HG03575 (cell line): ENCODE data around the gene C11orf65.
"Not testable (repeated sequence)": the region's sequence is repeated elsewhere in the genome, so short reads cannot be mapped to it uniquely, and the experiment has no call there.

Source experiments
- ATAC-seq: cut with Tn5 transposase; IDR thresholded peaks from one replicate; pipeline ENCODE4 v1.9.1; 2021; ENCODE audit not compliant: unreplicated experiment, insufficient number of reproducible peaks, low FRiP score; ENCODE audit errors: extremely low read depth

C11orf65 gene

DNA sequence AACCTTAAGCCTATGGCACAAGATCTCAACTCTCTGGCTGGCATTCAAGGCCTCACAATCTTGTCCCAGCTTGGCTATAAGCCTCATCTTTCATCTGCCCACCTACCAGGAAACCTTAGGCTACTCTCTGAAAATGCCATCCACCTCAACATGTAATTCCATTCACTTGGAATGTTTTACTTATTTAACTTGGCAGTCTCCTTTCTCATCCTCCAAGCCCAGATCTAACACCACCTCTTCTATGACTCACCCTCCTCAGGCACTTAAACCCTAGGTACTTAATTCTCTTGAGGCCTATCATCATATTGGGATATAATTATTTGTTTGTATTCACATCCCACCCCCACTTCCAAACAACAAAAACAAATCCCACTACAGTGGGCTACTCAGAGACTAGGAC lies 15.8 kb upstream of the C11orf65 start:
- no peak for ATAC-seq

DNA sequence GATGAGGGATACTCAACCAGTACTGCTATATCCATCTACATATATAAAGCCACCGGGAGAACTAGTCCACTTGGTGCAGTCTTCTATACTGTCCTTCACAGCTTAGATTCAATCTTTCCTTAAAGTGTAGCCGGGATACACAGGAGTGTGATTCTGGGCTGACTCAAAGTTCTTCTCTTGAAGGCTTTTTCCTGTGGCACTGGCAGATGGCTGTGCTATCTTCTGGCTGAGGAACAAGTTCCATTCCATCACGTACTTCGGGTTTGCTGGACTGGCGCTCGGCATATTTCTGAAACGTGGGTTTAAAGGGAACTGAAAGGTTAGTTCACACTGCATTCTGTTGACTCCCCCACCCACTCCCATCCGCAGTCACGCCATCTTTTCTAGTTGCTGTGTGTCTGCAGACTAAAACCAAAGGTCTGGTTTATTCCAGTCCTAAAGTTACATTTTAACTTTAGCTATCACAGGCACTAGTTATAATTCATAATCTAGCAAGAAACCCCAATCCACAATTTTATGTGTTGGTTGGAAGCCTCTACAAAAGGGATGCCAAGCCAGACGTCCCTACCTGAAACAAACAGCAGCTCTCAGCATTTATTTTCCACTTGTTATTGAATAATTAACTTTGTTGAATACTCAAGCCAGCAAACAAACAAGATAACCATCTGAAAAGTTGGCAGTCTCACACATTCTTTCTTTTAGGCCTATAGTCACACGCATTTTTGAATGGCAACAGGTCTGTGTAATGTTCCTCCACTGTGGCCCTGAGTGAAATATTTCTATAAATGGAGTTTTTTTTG lies 7.5 kb upstream of the C11orf65 start:
- no peak for ATAC-seq

DNA sequence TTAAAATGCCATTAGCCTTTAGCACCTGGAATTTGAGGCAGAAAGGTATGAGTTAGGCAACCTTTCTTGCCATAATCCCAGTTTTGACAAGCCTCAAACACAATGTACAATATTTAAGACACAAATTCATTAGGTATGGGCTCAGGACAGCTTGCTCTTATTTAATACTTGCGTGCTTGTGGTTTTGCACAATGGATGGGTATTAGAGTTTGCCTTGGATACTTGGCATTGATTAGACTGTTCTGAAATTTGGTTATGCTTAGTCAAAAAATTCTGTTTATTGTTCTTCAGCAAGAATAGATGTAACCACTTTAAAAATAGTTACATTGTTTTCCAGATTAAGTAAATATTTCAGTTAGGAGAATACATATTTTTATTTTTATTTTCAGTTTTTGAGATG lies 5.4 kb upstream of the C11orf65 start:
- no peak for ATAC-seq

DNA sequence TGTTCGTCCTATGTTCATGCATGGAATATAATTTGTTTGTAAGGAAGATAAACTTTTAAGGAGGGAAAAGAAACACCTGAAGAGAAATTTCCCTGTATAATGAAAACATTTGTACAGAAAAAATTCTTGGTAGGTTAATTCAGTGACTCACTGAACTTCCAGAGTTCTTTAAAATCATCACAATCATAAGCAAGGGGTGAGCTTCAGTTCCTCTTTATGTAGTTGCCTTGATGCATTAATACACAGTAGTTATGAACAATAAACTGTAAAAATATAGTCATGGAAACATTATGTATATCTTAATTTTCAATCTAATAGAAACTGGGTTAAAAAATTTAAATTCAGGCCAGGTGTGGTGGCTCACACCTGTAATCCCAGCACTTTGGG lies 1.1 kb upstream of the C11orf65 start:
- no peak for ATAC-seq

DNA sequence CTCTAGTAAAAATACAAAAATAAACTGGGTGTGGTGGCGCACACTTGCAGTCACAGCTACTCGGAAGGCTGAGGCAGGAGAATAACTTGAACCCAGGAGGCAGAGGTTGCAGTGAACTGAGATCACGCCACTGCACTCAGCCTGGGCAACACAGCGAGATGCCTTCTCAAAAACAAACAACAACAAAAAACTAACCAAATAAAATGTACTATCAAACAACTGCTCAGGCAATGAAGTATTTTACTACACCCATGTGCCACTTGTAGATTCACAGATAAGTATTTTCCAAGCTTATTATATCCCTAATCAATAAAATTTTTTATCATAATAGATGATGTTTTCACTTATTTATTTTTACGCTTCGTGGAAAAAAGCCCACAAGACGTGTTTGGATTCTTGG lies 924 bp downstream of the C11orf65 start:
- ATAC-seq = no peak

DNA sequence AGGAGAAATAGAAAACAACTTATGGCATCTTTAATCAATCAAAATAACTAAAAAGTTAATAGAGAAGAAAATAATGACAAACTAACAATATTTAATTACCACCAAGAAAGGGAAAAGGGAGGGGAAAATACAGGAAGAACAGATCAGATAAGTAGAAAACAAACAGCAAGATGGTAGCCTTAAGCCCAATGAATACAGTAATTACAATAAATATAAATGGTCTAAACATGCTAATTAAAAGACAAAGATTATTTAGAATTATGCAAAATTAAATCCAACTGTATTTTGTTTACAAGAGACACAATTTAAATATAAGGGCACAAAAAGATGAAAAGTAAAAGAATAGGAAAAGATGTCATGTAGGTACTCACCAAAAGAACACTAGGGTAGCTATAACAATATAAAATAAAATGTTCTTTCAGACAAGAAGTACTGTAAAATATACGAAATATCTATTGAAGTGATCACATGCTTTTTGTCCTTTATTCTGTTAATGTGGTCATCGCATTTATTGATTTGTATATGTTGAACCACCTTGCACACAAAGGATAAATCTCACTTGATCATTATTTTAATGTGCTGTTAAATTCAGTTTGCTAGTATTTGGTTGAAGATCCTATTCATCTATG lies 14.0 kb downstream of the C11orf65 start:
- ATAC-seq = no peak

DNA sequence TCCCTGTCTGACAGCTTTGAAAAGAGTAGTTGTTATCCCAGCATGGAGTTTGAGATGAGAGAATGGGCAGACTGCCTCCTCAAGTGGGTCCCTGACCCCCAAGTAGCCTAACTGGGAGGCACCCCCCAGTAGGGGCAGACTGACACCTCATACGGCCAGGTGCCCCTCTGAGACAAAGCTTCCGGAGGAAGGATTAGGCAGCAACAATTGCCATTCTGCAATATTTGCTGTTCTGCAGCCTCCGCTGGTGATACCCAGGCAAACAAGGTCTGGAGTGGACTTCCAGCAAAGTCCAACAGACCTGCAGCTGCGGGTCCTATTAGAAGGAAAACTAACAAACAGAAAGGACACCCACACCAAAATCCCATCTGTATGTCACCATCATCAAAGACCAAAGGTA lies 25.9 kb downstream of the C11orf65 start:
- not testable (repeated sequence) for ATAC-seq

DNA sequence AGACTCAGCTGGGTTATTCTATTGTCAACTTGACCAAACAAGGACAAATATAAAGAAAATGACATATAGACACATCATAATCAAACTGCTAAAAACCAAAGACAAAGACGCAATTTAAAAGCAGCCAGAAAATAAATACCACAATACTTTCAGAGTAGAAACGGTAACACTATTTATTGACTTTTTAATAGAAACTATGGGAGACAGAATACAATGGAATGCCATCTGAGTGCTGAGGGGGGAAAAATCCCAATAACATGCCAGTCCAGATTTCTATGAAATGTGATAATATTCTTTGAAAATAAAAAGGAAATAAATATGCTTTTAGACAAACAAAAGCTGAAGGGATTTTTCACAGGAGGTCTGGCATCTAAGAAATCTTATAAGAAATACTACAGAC lies 30.7 kb downstream of the C11orf65 start:
- no peak for ATAC-seq

DNA sequence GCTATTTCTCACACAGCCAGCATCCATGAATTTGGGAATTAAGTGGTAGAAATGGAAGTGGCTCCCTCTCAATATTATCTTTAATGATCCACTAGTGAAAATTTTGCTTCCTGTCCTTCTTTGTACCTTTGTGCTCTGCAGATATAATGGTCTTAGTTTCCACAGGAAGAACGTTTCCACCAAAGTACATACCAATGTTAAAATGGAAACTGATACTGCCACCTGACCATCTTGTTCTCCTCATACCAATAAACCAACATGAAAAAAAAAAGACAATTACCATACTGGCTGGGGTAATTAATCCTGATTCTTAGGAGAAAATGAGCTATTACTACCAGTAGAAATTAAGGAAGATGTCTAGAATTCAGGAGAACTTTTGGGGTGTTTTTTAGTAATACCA lies 32.3 kb downstream of the C11orf65 start:
- no peak for ATAC-seq

DNA sequence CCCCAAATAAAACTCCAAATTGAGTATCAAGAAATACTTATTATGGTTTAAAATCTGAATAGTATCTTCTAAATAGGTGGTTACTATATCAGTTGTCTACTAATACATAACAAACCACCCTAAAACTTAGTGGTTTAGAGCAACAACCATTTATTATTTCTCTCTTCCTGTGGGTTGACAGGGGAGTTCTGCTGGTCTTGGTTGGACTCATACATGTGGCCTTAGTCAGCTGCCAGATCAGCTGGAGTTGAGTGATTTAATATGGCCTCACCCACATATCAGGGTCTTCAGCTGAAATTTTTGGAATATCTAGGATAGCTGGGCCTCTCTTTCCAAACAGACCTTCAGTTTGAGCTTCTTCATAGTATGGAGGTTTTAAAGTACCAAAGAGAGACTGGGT lies 34.5 kb downstream of the C11orf65 start:
- no peak for ATAC-seq

DNA sequence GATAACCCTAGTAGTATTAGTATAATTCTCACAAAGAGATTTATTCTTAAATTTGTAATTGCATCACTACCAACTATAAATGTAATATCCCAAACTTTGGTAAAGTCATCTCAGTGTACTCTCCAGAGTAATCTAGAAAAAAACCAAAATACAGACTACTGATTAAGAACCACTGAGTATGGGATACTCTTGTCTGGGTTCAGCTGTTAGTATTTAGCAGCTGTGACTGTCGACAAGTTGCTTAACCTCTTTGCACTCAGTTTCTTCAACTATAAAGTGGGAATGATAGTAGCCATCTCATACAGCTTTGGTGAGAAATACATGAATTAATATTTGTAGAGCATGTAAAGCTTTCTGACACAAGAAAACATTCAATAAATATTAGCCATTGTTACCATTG lies 35.3 kb downstream of the C11orf65 start:
- no peak for ATAC-seq

DNA sequence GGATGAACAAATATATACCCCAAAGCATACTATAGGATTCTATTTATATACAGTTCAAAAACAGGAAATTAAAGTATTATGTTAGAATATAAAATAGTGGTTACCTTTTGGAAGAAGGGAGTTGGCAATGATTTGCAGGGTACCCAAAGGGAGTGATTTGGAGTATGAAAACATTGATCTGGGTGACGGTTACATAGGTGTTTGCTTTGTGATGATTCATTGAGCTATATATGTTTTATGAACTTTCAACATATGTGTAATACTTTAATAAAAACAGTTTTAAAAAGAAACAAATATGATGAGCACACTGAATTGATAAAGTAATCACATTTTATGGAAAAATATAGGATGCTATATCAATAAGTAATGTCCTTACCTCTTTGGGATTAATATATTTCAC lies 36.0 kb downstream of the C11orf65 start:
- ATAC-seq = no peak

DNA sequence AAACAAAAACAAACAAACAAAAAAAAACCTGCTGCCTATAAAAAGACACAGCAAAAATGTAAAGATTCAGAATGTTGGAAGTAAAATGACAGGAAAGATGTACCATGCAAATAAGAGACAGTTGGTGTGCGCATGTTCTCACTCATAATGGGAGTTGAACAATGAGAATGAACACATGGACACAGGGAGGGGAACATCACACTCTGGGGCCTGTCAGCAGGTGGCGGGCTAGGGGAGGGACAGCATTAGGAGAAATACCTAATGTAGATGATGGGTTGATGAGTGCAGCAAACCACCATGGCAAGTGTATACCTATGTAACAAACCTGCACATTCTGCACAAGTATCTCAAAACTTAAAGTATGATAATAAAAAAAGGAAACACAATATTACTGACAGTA lies 49.8 kb downstream of the C11orf65 start:
- ATAC-seq = not testable (repeated sequence)

DNA sequence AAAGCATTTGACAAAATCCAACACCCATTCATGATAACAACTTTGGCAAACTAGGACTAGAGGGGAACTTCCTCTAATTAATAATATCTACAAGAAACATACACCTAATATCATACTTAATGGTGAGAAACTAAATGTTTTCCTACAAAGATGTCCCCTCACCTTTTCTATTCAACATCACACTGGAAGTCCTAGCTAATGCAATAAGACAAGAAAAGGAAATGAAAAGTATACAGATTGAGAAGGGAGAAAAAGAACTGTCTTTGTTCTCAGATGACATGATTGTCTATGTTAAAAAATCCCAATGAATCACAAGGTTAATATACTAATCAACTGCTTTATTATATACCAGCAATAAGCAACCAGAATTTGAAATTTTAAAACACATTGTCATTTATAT lies 52.4 kb downstream of the C11orf65 start:
- no peak for ATAC-seq

DNA sequence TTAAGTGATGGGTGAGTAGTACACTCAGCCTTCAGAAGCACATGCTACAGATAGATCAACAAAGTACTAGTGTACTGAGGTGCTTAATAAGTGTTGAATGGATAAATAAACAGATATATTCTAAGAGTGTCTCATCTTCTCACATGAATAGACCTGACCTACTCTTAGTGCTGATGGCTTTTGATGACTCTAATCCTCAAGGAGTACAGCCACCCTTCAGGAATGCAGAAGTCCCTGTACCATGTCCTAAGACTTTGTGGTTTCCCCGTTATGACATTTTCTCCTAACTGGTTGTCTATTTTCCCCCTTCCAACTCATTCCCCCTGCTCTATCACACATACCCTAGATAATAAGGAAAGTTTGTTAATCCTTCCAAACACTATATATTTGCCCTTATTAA lies 61.6 kb downstream of the C11orf65 start:
- no peak for ATAC-seq

DNA sequence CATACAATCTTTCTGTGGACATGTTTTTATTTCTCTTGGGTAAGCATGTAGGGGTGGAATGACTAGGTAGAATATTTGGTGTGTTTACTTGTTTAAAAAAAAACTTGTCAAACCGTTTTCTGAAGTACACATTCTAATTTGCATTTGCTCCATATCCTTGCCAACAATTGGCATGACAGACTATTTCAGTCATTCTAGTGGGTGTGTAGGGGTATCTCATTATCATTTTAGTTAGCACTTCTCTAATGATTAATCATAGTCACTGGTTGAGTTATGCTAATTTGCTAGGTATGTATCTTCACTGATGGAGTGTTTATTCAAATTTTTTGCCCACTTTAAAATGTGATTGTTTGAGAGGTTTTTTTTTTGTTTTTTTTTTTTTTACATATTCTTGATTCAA lies 64.3 kb downstream of the C11orf65 start:
- no peak for ATAC-seq

DNA sequence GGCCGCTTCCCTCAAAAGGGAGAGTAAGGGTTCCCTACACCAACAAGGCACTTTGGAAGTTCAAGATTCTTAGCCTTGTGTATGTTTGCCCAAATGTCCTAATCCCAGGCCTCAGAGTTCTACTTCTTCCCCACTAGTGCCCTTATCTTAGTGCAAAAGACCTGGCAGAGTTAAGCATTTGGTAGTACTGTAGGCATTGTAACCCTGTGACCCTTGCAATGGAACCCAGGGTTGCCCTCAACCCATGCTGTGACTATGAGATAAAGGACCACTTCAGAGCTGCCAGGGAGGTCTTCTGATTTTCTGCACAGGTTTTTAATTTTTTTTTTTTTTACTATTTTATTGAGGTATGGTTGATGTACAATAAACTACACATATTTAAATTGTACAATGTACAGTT lies 65.1 kb downstream of the C11orf65 start:
- ATAC-seq = no peak

DNA sequence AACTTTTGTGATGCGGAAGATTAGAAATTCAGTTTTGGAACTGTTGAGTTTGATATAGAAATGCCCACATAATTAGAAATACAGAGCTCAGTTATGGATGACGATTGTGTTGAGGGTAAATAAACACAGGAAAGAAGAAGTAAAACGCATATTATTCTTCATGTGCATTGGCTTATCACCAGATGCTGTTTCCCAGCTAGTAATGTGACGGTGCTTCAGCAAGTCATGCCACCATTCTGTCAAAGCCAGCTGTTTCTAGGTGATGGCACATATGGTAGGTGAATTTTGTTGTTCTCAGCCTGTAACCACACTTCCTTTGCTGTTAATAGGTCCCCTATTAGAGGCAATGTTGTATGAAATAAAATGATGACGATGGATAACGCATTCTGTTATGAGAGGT lies 68.9 kb downstream of the C11orf65 start:
- ATAC-seq = no peak

DNA sequence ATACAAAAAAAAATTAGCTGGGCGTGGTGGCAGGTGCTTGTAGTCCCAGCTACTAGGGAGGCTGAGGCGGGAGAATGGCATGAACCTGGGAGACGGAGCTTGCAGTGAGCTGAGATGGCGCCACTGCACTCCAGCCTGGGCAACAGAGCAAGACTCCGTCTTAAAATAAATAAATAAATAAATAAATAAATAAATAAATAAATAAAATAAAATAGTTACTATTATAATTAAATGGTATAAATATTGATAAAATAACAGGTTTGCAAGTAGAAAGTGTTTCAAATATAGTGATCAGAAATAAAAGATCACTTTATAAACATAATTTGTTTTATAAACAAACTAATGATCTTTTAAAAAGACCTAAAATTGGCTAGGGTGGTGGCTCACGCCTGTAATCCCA lies 70.7 kb downstream of the C11orf65 start:
- not testable (repeated sequence) for ATAC-seq

DNA sequence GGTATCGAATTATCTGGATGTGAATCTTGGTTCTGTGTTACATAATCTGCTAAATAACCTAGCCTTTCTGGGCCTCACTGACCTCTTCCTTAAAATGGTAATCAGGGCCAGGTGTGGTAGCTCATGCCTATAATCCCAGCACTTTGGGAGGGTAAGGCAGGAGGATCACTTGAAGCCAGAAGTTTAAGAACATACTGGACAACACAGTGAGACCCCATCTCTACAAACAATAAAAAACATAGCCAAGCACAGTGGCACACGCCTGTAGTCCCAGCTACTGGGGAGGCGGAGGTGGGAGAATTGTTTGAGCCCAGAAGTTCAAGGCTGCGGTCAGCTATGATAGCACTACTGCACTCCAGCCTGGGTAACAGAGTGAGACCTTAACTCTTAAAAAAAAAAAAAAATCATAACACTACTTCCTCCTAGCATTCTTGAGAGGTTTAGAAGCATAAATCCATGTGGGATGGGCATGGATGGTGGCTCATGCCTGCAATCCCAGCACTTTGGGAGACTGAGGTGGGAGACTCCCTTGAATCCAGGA lies 72.5 kb downstream of the C11orf65 start:
- no peak for ATAC-seq

DNA sequence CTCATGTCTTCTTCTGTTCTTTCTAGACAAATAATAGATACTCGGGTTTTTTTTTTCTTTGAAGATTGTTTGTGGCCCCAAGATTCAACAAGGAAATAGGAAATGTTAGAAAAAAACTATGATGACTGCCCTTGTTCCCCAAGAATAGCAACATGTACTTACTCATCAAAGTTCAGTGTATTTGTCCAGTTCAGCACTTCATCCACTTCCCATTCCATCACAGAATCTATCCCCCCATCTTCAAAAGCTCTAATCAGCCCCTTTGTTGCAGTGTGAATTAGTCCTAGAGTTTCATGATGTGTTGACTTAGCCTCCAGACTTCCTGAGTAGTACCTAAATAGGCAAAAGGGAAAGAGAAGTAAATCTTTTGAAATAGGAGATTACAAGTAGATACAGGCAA lies 74.3 kb downstream of the C11orf65 start:
- ATAC-seq = no peak
